ENCODE results near the gene HPS1.

The HPS1 gene

GRCh38 chr10:98463976-98464754 lies 17.4 kb upstream of the HPS1 start:
- no peak for DNase-seq (ENCODE audit: low read depth)

DNA sequence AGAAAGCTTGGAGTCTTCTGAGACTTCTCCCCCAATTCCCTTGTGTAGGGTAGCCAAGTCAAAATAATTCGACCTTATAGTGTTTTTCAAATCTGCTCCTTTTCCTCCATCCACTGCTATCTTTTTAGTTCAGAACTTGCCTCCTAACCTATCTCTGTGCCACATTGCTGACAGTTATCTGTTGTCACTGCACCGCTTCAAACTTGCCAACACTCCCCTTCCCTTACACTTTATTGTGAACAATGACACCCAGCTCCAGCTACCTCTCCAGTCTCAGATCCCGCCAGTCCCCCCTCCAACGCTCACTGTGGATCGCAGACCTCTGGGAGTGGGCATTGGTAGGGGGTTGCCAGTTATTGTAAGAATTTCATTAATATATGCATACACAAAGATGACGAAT lies 16.3 kb upstream of the HPS1 start:
- no peak for DNase-seq (ENCODE audit: low read depth)

DNA sequence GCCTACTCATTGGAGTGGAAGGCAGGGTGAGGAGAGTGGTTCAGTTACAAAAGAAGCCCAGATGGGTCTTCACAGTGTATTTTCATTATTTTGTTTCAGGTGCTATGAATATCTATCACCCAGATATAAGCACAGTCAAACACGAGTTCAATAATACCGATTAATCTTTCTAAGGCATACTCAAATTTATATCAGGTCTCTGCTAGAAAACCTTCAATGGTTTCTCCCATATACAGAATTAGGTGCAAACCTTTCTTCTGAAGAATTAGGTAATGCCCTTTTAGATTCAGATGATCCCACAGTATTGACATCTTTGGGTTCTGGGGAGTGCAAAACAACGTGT lies 14.7 kb upstream of the HPS1 start:
- no peak for DNase-seq (ENCODE audit: low read depth)

DNA sequence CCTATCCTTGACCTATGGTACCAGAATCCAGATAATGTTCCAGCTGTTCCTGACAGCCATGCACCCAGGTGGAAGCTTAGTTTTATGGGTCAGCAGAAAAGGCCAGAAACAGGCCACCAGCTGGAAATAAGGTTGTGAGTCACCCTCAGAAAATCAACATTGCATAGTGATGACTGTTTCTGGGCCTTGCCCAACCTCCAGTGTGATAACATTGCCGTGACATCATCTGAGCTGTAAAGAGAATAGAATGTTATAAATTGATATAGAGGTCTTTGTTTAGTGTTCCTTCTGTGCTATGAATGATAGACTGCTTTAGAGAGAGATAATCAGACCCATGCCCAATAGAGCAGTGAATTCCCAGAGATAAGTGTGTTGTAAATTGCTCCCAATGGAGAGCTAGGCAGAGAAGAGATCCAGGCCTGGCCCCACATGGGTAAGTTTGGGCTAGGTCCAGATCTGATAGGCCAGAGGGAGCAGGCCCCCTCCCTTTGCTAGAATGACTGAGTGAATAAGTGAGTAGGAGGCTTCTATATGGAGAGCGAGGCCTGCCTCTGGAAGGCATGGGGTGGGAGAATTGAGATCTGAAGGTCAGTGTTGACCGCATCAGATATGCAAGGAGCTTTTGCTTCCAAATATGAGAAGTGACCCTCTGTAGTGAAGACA lies 14.2 kb upstream of the HPS1 start:
- DNase-seq (ENCODE audit: low read depth) = no peak

DNA sequence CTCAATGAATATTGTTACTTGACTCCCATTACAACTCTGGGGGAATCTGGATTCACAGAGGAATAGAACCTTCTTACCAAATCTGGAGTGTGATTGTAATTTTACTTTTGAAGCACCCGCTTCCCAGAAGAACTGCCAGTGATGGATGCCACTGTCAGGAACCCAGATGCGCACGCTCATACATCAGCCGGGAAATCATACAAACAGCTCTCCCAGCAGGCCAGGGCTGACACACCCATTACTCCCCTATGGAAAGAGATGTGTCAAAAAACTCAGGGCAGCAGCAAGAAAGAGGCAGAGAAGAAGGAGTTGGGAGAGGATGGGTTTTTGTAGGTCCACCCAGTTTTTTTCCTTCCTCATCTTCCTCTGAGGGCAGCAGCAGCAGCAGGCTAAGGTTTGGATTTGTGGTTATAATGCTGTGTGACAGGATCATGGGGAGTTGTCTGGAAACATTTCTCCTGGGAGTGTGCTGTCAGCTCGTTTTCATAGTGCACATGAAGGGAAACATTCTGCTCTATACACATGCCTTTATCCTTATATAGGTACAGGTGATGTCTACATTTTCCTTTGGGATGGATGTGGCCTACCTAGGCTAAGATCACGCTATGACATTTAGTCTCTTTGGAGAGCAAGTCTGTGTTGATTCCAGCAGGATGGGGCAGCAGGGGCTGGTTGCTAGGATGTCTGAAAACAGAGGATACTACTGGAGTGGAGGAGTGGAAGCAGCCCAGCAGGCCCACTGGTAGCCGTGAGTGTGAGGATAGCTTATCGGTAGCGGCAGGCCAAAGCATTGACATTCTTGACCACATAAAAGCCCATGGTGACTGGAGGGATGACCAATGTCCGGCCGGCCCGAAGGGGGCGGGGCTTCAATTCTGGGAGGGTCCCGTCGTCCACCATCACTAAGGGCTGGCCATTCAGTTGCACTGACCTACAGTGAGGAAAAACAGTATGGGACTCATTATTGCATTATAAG lies 12.4 kb upstream of the HPS1 start:
- no peak for DNase-seq (ENCODE audit: low read depth)

DNA sequence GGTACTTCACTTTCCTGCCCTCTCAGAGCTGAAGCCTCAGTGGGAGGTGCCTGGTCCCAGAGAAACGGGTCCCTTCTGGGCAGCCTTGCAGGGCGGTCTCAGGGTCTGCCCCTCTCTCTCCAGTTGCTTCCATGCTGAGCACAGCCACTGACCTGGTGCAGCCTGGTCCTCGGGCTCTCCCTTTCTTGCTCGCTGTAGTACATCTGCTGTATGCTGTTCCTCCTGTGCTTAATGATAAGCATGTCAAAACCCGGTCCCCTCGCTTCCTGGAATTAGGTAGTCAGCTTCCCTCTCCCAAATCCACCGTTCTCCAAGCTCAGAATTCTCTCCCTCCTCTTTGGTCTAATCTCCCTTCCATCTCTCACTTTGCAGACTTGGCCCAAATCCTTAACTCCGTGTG lies 11.0 kb upstream of the HPS1 start:
- no peak for DNase-seq (ENCODE audit: low read depth)

GRCh38 chr10:98456686-98457482 lies 10.1 kb upstream of the HPS1 start:
- no peak for DNase-seq (ENCODE audit: low read depth)

GRCh38 chr10:98456043-98456570 lies 9.4 kb upstream of the HPS1 start:
- no peak for DNase-seq (ENCODE audit: low read depth)

- DNase-seq (ENCODE audit: low read depth) = no peak
These were observed 7.0 kb upstream of the HPS1 start for GRCh38 chr10:98453729-98454128.

DNA sequence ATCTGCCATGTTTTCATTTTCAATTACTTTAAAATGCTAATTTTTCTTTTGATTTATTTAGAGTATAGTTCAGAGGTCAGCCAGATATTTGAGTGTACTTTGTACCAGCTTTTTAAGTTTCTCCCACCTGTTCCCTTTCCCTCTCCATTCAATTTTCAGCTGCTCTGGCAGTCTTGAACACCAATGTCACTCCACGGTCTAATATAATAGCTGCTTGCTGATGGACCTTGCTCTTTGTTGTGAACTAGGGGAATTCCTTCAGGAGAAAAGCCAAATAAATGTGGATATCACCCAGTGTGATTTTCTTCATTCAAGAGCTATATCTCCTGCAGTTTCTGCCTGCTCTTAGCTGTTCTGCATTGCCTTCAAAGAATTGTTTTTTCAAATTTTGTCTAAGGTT lies 3.9 kb upstream of the HPS1 start:
- no peak for DNase-seq (ENCODE audit: low read depth)

- no peak for DNase-seq (ENCODE audit: low read depth)
These were observed 2.6 kb upstream of the HPS1 start for GRCh38 chr10:98449287-98449686.

DNA sequence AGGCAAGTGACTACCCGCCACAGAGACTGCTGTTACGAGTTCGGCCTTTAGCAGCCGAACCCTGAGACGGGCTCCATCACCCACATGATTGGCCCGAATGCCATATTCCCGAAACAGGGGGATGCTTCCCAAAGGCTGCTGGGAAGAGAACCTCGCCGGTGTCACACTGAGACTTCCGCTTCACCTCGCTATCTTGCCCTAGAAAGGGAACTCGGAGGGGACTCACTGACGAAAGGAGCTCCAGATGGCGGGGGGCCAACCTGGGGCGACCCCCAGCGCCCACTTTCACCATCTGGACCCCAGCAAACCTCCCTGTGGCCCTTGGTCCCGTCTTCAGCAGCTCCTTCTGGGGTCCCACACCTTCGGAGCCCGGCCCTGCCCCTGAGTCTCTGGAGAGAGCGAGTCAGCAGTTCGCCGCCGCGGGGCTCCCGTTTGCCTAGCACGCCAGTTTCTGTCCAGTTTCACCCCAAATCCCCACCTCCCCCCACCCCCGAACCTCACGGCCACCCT lies 529 bp downstream of the HPS1 start:
- DNase-seq (ENCODE audit: low read depth) = no peak

DNA sequence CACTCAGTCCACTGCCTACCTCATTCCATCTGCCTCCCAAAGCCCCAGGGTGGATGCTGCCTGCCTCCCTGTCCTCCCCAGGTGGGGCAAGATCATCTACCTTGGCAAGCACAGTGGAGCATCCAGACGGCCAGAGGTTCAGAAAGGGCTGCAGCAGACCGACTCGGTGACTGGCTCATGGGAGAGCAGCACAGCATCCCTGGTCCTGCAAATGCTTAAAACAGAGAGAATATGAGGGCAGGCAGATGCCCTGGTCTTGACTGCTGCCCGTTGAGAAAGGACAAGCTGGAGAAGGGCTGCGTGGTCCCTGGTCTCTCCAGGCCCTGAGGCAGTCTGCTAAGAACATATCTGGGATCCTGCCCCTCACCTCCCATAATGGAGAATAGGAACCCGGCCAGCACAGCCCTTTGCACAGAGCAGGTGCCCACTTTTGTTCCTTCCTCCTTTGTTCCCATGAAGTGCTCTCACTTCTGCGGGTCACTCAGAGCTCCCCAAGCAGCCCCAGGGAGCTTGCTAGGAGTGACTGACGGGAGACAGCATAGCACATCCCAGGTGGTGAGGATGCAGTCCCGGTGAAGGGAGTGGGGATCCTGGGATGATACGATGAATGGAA lies 1.4 kb downstream of the HPS1 start:
- no peak for DNase-seq (ENCODE audit: low read depth)

- no peak for DNase-seq (ENCODE audit: low read depth)
These were observed 2.3 kb downstream of the HPS1 start for GRCh38 chr10:98444314-98445006.

DNA sequence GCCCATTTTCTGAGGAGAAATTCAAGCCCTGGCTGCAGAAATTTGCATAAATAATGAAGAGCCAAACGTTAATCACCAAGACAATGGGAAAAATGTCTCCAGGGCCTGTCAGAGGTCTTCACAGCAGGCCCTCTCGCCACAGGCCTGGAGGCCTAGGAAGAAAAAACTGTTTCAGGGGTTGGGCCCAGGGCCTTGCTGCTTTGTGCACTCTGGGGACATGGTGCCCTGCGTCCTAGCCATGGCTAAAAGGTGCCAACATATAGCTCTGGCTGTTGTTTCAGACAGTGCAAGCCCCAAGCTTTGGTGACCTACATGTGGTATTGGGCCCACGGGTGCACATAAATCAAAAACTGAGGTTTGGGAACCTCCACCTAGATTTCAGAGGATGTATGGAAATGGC lies 8.0 kb downstream of the HPS1 start:
- no peak for DNase-seq (ENCODE audit: low read depth)

DNA sequence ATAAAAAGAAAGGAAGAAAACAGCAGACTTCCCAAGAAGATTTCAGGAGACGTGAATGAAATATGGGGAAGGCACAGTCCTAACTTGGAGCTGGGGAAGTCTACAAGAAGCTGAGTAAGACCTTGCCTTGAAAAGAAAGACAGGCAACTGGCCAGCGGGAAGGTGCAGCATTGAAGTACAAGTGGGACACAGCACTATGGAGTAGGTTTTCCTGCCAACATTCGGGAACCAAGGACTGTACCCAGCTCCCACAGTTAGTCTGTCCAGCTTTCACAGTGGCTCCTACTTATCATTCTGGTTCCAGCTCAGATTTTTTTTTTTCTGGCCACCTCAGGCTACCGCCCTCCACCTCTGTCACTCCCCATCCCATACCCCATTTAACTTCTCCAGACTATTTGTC lies 10.0 kb downstream of the HPS1 start:
- no peak for DNase-seq (ENCODE audit: low read depth)

DNA sequence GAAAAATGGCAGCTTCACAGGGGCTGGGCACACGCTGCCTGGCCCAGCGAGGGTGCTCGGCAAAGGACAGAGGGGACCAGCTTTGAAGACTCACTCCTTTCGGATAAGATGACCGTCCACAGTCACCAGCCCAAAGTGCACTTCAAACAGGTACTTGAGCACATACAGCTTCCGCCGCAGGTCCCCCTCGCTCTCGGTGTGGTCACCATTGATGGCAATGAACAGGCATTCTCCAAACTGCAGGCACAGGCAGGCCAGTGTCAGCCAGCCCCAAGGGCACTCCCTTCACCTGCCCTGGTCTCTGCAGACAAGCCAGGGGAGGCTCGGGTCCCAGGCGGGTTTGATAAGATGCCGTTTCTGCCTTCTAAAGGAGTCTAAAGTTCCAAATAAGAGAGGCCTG lies 11.6 kb downstream of the HPS1 start:
- DNase-seq (ENCODE audit: low read depth) = no peak

DNA sequence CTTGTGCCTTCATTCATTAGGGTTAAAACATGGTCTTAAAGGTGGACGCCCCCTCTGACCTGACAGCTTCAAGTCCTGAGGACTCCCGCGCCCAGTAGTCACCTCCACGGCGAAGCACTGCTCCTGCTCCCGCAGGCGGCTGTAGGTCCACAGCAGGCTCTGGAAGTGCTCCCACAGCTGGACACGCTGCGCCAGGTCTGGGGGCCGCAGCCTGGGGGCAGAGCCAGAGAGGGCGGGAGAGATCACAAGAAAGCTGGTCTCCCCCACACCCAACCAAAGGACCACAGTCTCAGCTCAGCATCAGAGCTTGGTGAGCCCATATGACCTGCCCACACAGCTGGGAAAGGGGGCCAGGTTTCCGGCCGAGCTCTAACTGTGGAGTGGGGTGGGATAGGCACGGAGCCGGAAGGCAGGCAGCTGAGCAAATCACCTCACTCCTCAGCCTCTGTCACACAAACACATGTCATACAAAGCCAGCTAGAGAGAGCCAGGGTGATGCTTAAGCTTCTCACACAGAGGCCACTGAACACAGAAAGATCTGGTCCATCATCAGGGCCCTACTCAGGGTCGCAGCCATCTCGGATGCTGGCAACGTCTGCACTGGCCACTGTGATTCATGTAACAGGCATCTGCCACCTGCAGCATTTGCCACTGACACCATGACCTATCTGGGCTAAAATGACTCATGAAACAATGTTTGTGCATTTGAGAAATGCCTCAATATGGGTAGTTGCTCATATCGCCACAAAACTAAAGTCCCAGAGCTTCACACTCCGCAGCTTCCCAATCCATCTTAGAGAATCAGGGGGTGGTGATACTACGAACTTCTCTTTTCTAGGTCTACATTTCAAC lies 12.6 kb downstream of the HPS1 start:
- no peak for DNase-seq (ENCODE audit: low read depth)

GRCh38 chr10:98433371-98433770 lies 13.4 kb downstream of the HPS1 start:
- no peak for DNase-seq (ENCODE audit: low read depth)

DNA sequence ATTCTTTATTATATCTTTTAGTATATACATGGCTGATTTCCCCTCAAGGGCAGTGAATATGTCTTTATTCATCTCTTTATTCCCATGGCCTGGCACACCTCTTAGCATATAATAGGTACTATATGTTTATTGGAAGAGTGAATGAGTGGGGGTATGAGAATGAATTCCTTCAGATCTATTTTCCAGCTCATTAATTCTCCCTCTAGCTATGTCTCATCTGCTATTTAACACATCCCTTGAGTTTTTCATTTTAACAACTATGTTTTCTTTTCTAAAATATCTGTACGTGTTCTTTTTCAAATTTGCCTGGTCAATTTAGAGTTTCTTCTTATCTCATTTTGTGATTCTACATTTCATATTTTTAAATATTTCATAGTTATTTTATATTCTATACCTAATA lies 14.4 kb downstream of the HPS1 start:
- DNase-seq (ENCODE audit: low read depth) = no peak
